ENCODE results near the gene ARL5A. TPM values are rescaled to one million over a fixed set of nuclear protein-coding genes. Genes with fewer than 3 reads are reported as not detected.
"Not testable (repeated sequence)": the region's sequence is repeated elsewhere in the genome, so short reads cannot be mapped to it uniquely, and the experiment has no call there.

The ARL5A gene
- total RNA-seq, 1 experiment from 2014 or later: 90.8 TPM

DNA sequence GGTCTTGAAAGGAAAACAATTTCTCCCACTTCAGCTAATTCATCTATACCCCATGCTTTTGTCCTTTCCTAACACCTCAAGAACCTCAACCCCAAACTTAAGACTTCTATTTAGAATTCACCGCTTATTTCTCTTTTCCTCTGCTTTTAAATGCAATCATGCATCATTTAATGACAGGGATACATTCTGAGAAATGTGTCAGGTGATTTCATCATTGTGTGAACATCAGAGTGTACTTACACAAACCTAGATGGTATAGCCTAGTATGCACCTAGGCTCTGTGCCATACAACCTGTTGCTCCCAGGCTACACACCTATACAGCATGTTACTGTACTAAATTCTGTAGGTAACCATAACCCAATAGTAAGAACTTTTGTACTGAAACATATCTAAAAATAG is 22.9 kb downstream of the ARL5A start:
- DNase-seq (ENCODE audit: low spot score): no peak
- in situ Hi-C loops (cut with HindIII; ENCODE audit: low sequenced_read_pairs): no loop called here

GRCh38 chr2:151803811-151804210 is 24.4 kb downstream of the ARL5A start:
- DNase-seq (ENCODE audit: low spot score): no peak
- in situ Hi-C loops (cut with HindIII; ENCODE audit: low sequenced_read_pairs): no loop called here

DNA sequence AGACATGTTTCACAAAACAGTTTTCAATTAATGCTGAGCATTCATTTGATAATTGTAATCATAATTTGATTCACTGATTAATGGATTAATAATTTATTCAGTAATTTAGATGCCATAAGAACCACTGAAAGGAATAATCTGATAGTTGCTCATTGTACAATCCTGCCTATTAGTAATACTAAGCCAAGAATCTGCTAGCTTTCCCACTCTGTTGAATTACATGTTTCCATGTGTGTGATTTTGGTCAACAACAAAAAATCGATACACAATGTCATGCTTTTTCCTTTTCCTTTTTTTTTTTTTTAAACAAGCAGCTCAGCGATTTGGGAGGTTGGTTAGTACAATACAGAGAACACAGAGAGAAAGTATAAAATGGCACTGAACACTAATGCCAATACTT is 25.9 kb downstream of the ARL5A start:
- in situ Hi-C loops (cut with HindIII; ENCODE audit: low sequenced_read_pairs): no loop called here
- no peak for DNase-seq (ENCODE audit: low spot score)

- in situ Hi-C loops (cut with HindIII; ENCODE audit: low sequenced_read_pairs): no loop called here
- no peak for DNase-seq (ENCODE audit: low spot score)
Observed at GRCh38 chr2:151799886-151800292, 28.3 kb downstream of the ARL5A start.

DNA sequence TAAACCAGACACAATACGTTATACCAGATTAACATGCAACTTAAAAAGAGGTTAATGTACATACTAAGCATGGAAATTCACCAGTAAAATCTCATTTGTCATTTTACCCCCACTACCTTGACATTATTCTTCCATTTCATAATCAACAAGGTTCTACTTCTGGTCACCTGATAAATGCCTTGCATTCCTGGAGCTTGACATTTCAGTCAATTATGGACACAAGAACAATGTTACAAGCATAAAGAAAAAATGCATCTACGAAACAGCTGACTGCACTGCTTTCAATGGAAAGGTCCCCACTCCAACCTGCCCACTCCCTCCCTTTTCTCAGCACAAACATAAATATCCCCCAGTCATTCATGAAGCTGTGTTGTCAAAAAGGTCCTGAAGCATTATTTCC is 31.4 kb downstream of the ARL5A start:
- in situ Hi-C loops (cut with HindIII; ENCODE audit: low sequenced_read_pairs): no loop called here
- no peak for DNase-seq (ENCODE audit: low spot score)

DNA sequence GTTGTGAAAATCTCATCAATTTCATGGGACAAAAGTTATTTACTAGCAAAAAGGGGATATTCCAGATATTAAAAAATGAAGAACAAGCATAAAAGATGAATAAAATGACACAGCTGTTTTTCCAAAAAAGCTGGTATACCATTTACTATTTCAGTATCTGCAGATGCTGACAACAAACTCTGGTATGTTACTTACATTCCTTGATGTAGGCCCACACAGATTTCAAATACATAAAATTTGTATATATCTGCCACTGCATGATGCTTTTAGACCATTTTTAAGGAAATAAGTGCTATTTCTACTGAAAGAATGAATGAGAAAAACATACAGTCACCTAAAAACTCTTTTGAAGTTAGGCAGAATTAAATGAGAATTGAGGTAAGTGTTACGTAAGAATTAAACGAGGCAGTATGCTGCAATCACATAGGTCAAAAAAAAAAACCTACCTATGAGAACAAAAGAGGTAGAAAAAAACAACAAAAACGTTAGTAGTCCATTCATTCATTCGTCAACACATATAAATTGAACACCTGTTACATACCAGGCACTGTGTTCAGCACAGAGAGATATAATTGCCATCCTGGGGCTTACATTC is 32.5 kb downstream of the ARL5A start:
- in situ Hi-C loops (cut with HindIII; ENCODE audit: low sequenced_read_pairs): no loop called here
- no peak for DNase-seq (ENCODE audit: low spot score)

- in situ Hi-C loops (cut with HindIII; ENCODE audit: low sequenced_read_pairs): not testable (repeated sequence)
Observed at GRCh38 chr2:151794422-151794821, 33.8 kb downstream of the ARL5A start.

GRCh38 chr2:151793123-151793522 is 35.1 kb downstream of the ARL5A start:
- in situ Hi-C loops (cut with HindIII; ENCODE audit: low sequenced_read_pairs): no loop called here
- DNase-seq (ENCODE audit: low spot score): no peak

More at GRCh38 chr2:151794422-151794821, 33.8 kb downstream of the ARL5A start:
- not testable (repeated sequence) for DNase-seq (ENCODE audit: low spot score)

DNA sequence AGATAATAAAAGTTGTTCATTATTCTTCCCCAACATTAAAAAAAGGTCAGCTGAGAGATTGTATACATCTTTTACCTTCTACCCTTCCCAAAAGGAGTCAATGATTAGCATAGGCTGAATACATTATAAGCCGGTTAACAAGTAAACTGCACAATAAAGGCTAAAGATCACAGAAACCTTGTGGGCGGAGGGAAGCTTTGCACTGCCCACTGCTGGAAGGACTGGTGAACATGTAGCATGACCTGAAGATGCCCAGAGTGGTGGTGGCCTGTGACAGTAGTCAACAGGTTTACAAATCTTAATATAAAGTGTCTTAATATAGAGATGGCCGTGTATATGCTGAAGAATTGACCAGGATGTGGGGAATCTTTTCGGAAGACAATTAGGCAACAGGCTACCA is 35.6 kb downstream of the ARL5A start:
- in situ Hi-C loops (cut with HindIII; ENCODE audit: low sequenced_read_pairs): no loop called here
- no peak for DNase-seq (ENCODE audit: low spot score)

- in situ Hi-C loops (cut with HindIII; ENCODE audit: low sequenced_read_pairs): no loop called here
Observed at GRCh38 chr2:151791545-151791944, 36.7 kb downstream of the ARL5A start.

DNA sequence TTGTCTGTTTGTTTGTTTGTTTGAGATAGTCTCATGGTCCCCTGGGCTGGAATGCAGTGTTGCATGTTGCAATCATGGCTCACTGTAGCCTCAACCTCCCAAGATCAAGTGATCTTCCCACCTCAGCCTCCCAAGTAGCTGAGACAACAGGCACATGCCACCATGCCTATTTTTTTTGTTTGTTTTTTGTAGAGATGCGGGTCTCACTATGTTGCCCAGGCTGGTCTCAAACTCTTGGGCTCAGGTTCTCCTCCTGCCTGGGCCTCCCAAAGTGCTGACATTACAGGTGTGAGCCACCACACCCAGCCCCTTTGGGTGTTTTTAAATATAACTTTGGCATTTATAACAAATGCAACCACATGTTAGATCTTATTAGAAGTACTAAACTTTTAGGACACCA is 37.5 kb downstream of the ARL5A start:
- DNase-seq (ENCODE audit: low spot score): no peak
- in situ Hi-C loops (cut with HindIII; ENCODE audit: low sequenced_read_pairs): no loop called here

More at GRCh38 chr2:151791545-151791944, 36.7 kb downstream of the ARL5A start:
- no peak for DNase-seq (ENCODE audit: low spot score)

GRCh38 chr2:151789055-151789834 is 39.0 kb downstream of the ARL5A start:
- in situ Hi-C loops (cut with HindIII; ENCODE audit: low sequenced_read_pairs): no loop called here
- no peak for DNase-seq (ENCODE audit: low spot score)

- DNase-seq (ENCODE audit: low spot score): no peak
- in situ Hi-C loops (cut with HindIII; ENCODE audit: low sequenced_read_pairs): no loop called here
Observed at GRCh38 chr2:151786483-151786882, 41.7 kb downstream of the ARL5A start.

DNA sequence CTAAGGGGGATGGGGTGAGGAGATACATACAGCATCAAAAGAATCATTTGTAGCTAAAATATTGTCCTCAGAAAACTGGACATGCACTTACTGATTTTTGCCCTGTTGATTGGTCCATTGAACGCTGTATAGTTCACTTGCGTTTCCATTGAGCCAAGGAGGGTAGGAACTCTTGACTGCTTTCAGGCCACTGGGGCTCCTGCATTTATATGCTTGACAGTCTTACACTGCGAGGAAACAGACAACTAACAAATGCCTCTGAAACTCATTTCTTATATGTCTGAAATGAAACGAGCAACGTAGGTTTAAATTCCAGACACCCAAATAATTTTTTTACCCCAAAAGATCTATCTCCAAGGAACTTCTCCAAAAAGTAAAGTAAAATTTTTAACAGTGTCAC is 42.1 kb downstream of the ARL5A start:
- in situ Hi-C loops (cut with HindIII; ENCODE audit: low sequenced_read_pairs): no loop called here
- DNase-seq (ENCODE audit: low spot score): no peak

DNA sequence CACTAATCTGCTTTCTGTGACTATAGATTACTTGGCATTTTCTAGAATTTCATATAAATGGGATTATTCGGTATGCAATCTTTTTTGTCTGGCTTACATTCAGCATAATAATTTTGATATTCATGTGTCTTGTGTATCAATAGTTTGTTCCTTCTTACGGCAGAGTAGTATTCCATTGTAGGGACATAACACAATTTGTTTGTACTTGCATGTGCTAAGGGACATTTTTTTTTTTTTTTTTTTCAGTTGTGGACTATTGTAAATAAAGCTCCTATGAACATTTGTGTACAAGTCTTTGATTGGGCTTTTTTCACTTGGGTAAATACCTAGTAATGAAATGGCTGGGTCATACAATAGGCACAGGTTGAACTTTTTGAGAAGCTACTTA is 45.1 kb downstream of the ARL5A start:
- DNase-seq (ENCODE audit: low spot score): no peak
- in situ Hi-C loops (cut with HindIII; ENCODE audit: low sequenced_read_pairs): no loop called here

DNA sequence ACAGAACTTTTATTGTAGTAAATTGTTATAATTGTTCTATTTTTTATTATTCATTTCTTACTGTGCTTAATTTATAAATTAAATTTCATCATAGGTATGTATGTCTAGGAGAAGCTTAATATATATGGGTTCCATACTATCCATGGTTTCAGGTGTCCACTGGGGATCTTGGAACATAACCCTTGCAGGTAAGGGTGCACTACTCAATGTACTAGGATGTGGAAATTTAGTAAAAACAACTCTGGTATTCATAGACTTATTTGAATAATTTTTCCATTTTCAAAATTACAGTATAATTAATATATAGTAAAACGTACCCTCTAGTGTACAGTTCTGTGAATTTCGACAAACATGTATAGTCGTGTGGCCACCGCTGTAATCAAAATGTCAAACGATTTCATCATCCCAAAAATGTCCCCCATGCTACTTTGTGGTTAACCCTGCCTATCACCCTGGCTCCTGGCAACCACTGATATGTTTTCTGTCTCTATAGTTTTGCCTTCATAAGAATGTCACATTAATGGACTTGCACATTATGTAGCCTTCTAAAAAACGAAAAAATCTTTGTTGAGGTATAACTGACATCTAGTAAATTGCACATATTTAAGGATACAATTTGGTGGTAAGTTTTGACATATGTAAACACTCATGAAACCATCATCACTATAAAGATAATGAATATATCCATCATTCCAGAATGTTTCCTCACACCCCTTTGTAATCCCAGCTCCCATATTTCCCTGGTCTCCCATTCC is 45.7 kb downstream of the ARL5A start:
- in situ Hi-C loops (cut with HindIII; ENCODE audit: low sequenced_read_pairs): no loop called here
- no peak for DNase-seq (ENCODE audit: low spot score)

DNA sequence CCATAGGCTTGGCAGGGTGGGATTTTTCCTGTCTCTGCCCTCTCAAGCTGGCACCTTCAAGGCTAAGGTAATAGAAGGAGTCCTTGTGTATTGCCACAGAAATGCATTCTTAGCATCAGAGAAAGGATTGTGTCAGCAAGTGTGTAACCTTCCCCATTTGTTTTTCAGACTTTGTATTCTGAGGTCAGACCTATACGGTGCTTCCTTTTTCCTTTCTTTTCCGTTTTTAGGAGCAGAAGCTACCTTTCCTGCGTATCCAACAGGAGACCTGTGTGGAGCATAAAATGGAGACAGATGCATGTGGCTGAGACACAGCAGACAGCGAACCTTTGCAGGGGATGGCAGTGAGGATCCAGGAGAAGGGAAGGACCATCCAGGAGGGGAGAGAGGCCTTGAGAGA is 46.6 kb downstream of the ARL5A start:
- no peak for DNase-seq (ENCODE audit: low spot score)
- in situ Hi-C loops (cut with HindIII; ENCODE audit: low sequenced_read_pairs): no loop called here

DNA sequence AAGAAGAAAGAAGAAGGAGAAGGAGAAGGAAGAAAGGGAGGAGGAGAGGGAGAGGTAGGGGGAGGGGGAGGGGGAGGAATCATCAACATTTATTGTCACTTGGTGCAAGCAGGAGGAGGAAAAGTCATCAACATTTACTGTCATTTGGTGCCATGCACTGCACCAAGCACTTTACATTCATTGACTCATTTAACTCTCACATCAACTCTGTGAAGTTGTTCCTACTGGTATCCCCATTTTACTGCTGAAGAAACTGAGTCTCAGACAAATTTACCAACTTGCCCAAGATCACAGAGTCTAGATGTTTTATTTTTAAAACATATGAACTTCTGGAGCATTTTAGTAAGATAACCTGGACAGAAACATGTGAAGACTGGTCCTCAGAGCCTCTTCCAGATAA is 47.3 kb downstream of the ARL5A start:
- DNase-seq (ENCODE audit: low spot score): no peak
- in situ Hi-C loops (cut with HindIII; ENCODE audit: low sequenced_read_pairs): no loop called here

- in situ Hi-C loops (cut with HindIII; ENCODE audit: low sequenced_read_pairs): no loop called here
- no peak for DNase-seq (ENCODE audit: low spot score)
Observed at GRCh38 chr2:151777935-151778334, 50.3 kb downstream of the ARL5A start.

DNA sequence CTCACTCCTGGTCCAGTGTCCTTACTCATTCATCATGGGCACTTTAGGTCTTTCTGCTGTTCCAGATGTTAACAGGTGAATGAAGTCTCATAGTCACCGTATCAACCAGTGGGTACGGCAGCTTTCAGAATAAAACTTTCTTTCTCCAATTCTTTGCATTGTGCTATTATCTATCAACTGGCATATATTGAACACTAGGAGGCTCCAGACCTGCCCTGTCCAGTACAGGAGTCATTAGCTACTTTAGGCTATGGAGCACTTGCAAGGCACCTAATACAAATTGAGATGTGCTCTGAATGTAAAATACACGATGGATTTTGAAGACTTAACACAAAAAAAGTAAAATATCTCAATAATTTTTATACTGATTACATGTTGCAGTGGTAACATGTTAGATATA is 50.7 kb downstream of the ARL5A start:
- DNase-seq (ENCODE audit: low spot score): no peak
- in situ Hi-C loops (cut with HindIII; ENCODE audit: low sequenced_read_pairs): no loop called here
